GM23338 (cell line): ENCODE data around the gene TACC3. TPM values are rescaled to one million over a fixed set of nuclear protein-coding genes. Genes with fewer than 3 reads are reported as not detected.

Source experiments
- ATAC-seq: fragments of 200-7000 bp; cut with Tn5 transposase; 3 replicates; pipeline ENCODE4 v1.9.1; 2020
- DNase-seq: peaks from one replicate; pipeline ENCODE4 v3.0.0-alpha.2; 2015; ENCODE audit warnings: low spot score
- H2AFZ ChIP-seq: fragments of 200-600 bp; sonication (generic); 2 replicates; pipeline ENCODE4 v1.8.0; 2016; ENCODE audit warnings: antibody characterized with exemption, mild to moderate bottlenecking, moderate library complexity
- H3F3A ChIP-seq: fragments of 200-600 bp; sonication (generic); replicated peaks from 2 replicates; pipeline ENCODE4 v1.8.0; 2017; ENCODE audit warnings: antibody characterized with exemption, mixed run types, low read depth
- H3K27ac ChIP-seq: fragments of 200-600 bp; sonication (generic); 2 replicates; pipeline ENCODE4 v1.6.1; 2016; ENCODE audit warnings: low read depth
- H3K27me3 ChIP-seq: fragments of 200-600 bp; sonication (generic); 2 replicates; pipeline ENCODE4 v1.8.0; 2016; ENCODE audit warnings: mild to moderate bottlenecking, mixed run types, moderate library complexity; ENCODE audit not compliant: insufficient read depth
- H3K36me3 ChIP-seq: fragments of 200-600 bp; sonication (generic); 2 replicates; pipeline ENCODE4 v1.8.0; 2016; ENCODE audit warnings: mild to moderate bottlenecking; ENCODE audit not compliant: insufficient read depth
- H3K4me1 ChIP-seq: fragments of 200-600 bp; sonication (generic); 2 replicates; pipeline ENCODE4 v1.8.0; 2016; ENCODE audit warnings: mild to moderate bottlenecking, moderate library complexity; ENCODE audit not compliant: insufficient read depth
- H3K4me2 ChIP-seq: fragments of 200-600 bp; sonication (generic); 2 replicates; pipeline ENCODE4 v1.7.1; 2017; ENCODE audit warnings: mixed run types
- H3K4me3 ChIP-seq: fragments of 200-600 bp; sonication (generic); 2 replicates; pipeline ENCODE4 v1.6.1; 2016; ENCODE audit warnings: mixed run types
- H3K79me2 ChIP-seq: fragments of 200-600 bp; sonication (generic); replicated peaks from 2 replicates; pipeline ENCODE4 v1.8.0; 2017; ENCODE audit warnings: mild to moderate bottlenecking; ENCODE audit not compliant: insufficient read depth
- H3K9me2 ChIP-seq: fragments of 200-600 bp; sonication (generic); 2 replicates; pipeline ENCODE4 v1.8.0; 2017; ENCODE audit not compliant: insufficient read depth
- H4K20me1 ChIP-seq: fragments of 200-600 bp; sonication (generic); replicated peaks from 2 replicates; pipeline ENCODE4 v1.8.0; 2017; ENCODE audit warnings: mild to moderate bottlenecking; ENCODE audit not compliant: insufficient read depth
- H3K27ac Mint-ChIP-seq: 2 replicates; pipeline ENCODE4 v1.8.0; 2020; ENCODE audit warnings: inconsistent platforms, mild to moderate bottlenecking, moderate library complexity, mixed read lengths
- H3K27me3 Mint-ChIP-seq: 3 replicates; pipeline ENCODE4 v1.8.0; 2022; ENCODE audit warnings: low read depth, mild to moderate bottlenecking, moderate library complexity, mixed read lengths, inconsistent platforms; ENCODE audit not compliant: insufficient read depth, poor library complexity
- H3K36me3 Mint-ChIP-seq: 3 replicates; pipeline ENCODE4 v1.8.0; 2021; ENCODE audit warnings: low read depth, mild to moderate bottlenecking, inconsistent platforms, moderate library complexity, mixed read lengths
- H3K4me1 Mint-ChIP-seq: 3 replicates; pipeline ENCODE4 v1.8.0; 2020; ENCODE audit warnings: mild to moderate bottlenecking, inconsistent platforms, mixed read lengths
- H3K4me3 Mint-ChIP-seq: 3 replicates; pipeline ENCODE4 v1.8.0; 2021; ENCODE audit warnings: moderate library complexity, mild to moderate bottlenecking, inconsistent platforms, mixed read lengths
- H3K9me3 Mint-ChIP-seq: 3 replicates; pipeline ENCODE4 v1.8.0; 2020; ENCODE audit warnings: moderate library complexity, mild to moderate bottlenecking, inconsistent platforms, mixed read lengths
- CREB1 ChIP-seq: fragments of 250-450 bp; sonication (Bioruptor Pico); IDR thresholded peaks from 2 replicates; pipeline ENCODE4 v1.5.0; 2020; ENCODE audit warnings: low read depth, mild to moderate bottlenecking, moderate library complexity
- EZH2 ChIP-seq: fragments of 200-600 bp; sonication (generic); IDR thresholded peaks from one replicate; pipeline ENCODE4 v1.8.0; 2017; ENCODE audit warnings: antibody characterized with exemption, mild to moderate bottlenecking, low read depth; ENCODE audit not compliant: unreplicated experiment
- EZH2phosphoT487 ChIP-seq: fragments of 200-600 bp; sonication (generic); IDR thresholded peaks from one replicate; pipeline ENCODE4 v1.8.1; 2018; ENCODE audit warnings: antibody characterized with exemption; ENCODE audit not compliant: unreplicated experiment
- JUNB ChIP-seq: IDR thresholded peaks from one replicate; pipeline ENCODE4 v1.6.1; 2016; ENCODE audit warnings: antibody characterized with exemption; ENCODE audit not compliant: unreplicated experiment
- NANOG ChIP-seq: IDR thresholded peaks from 2 replicates; pipeline ENCODE4 v1.6.1; 2016; ENCODE audit warnings: antibody characterized with exemption, borderline replicate concordance
- POLR2AphosphoS5 ChIP-seq: IDR thresholded peaks from 2 replicates; pipeline ENCODE4 v1.6.1; 2016; ENCODE audit warnings: antibody characterized with exemption, low read depth
- STAT1 ChIP-seq: IDR thresholded peaks from one replicate; pipeline ENCODE4 v1.6.1; 2016; ENCODE audit warnings: antibody characterized with exemption; ENCODE audit not compliant: unreplicated experiment
- ZNF114 ChIP-seq: fragments of 250-450 bp; sonication (Bioruptor Pico); IDR thresholded peaks from 2 replicates; pipeline ENCODE4 v1.5.0; 2020; ENCODE audit warnings: mild to moderate bottlenecking, moderate library complexity
- ZNF331 ChIP-seq: fragments of 250-450 bp; sonication (Bioruptor Pico); IDR thresholded peaks from 2 replicates; pipeline ENCODE4 v1.5.0; 2020; ENCODE audit warnings: low read depth, mild to moderate bottlenecking, moderate library complexity
- polyA plus RNA-seq: library from polyadenylated mRNA; unstranded; fragments of >200 nt; fragmentation: Nextera tagmentation; extraction: Ambion mirVana; gene quantifications from 2 replicates; pipeline ENCODE4 v1.2.1, GENCODE V29; 2016
- total RNA-seq: library from RNA; depleted of rRNA; stranded (reverse); fragments of >200 nt; shearing (Covaris generic); gene quantifications from 2 replicates; pipeline ENCODE4 v1.2.3, GENCODE V29; 2014
- TF ChIP-seq, protein P1 (sequence below): fragments of 250-450 bp; sonication (Bioruptor Pico); IDR thresholded peaks from 2 replicates; pipeline ENCODE4 v1.5.0; 2020; ENCODE audit warnings: mild to moderate bottlenecking, moderate library complexity
- TF ChIP-seq, protein P2 (sequence below), 2 experiments: fragments of 200-600 bp in 1 of 2; sonication (generic) in 1 of 2; conservative IDR thresholded peaks; 2 replicates each; pipeline versions ENCODE4 v1.5.1 to v1.6.1; 2016 to 2017; ENCODE audit warnings: antibody characterized with exemption in 2 of 2, low read depth in 2 of 2, mild to moderate bottlenecking in 2 of 2, moderate library complexity in 1 of 2
- TF ChIP-seq, protein P3 (sequence below): IDR thresholded peaks from one replicate; pipeline ENCODE4 v1.6.1; 2018; ENCODE audit warnings: antibody characterized with exemption; ENCODE audit not compliant: unreplicated experiment
- TF ChIP-seq, protein P4 (sequence below): IDR thresholded peaks from 2 replicates; pipeline ENCODE4 v1.6.1; 2016; ENCODE audit warnings: antibody characterized with exemption

The TACC3 gene
- total and polyA plus RNA-seq, 2 experiments from 2014 or later, result 120 TPM

DNA sequence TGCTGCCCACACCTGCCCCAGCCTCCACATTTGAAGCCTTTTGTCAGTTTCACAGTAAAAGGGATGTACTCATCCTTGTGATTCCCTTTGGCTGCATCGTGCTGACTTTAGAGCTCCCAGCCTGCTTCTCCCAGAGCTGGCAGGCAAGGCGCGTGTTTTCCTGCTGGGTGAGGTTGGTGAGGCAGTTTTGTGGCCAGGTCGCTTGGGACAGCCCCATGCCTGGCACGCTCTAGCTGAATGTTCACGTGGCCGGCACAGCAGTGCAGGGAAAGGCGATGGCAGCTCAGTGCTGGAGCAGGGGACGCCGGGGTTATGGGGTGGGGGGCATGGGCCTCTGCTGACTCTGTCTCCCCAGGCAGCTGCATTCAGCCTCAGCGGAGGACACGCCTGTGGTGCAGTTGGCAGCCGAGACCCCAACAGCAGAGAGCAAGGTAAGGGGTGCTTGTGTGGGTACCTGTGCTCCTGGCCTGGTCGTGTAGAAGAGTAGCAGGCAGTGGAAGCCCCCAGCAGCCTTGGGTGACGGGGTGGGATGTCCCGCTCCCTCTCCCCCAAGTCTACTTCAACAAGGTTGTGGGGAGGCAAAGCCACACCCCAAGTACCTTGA lies 9.3 kb downstream of the TACC3 start:
- Mint-ChIP-seq H3K36me3 (peaks cover 96% of the 10 kb centered on the region), H3K4me3 (no peak overlapping the region), H3K4me1 (peaks cover 4% of the 10 kb centered on the region), H3K9me3 (peaks cover under 1% of the 10 kb centered on the region; the same call in 1 of the 3 replicates), H3K27ac (no peak overlapping the region), H3K27me3 (peaks cover 11% of the 10 kb centered on the region)
- H3K36me3 ChIP-seq, result peaks cover 78% of the 10 kb centered on the region
- no peak overlapping the region for H3K27ac ChIP-seq
- peaks cover 30% of the 10 kb centered on the region for H4K20me1 ChIP-seq
- no peak for ATAC-seq
- no peaks in the 10 kb centered on the region for H3K27me3 ChIP-seq
- no peak overlapping the region for H3K4me3 ChIP-seq
- TF ChIP-seq STAT1 (no peak), POLR2AphosphoS5 (no peak), NANOG (no peak), ZNF114 (no peak), JUNB (no peak), ZNF331 (CRISPR knock-in tag) (no peak), EZH2phosphoT487 (no peak), CREB1 (CRISPR knock-in tag) (no peak), EZH2 (no peak)
- TF ChIP-seq, protein P1, sequence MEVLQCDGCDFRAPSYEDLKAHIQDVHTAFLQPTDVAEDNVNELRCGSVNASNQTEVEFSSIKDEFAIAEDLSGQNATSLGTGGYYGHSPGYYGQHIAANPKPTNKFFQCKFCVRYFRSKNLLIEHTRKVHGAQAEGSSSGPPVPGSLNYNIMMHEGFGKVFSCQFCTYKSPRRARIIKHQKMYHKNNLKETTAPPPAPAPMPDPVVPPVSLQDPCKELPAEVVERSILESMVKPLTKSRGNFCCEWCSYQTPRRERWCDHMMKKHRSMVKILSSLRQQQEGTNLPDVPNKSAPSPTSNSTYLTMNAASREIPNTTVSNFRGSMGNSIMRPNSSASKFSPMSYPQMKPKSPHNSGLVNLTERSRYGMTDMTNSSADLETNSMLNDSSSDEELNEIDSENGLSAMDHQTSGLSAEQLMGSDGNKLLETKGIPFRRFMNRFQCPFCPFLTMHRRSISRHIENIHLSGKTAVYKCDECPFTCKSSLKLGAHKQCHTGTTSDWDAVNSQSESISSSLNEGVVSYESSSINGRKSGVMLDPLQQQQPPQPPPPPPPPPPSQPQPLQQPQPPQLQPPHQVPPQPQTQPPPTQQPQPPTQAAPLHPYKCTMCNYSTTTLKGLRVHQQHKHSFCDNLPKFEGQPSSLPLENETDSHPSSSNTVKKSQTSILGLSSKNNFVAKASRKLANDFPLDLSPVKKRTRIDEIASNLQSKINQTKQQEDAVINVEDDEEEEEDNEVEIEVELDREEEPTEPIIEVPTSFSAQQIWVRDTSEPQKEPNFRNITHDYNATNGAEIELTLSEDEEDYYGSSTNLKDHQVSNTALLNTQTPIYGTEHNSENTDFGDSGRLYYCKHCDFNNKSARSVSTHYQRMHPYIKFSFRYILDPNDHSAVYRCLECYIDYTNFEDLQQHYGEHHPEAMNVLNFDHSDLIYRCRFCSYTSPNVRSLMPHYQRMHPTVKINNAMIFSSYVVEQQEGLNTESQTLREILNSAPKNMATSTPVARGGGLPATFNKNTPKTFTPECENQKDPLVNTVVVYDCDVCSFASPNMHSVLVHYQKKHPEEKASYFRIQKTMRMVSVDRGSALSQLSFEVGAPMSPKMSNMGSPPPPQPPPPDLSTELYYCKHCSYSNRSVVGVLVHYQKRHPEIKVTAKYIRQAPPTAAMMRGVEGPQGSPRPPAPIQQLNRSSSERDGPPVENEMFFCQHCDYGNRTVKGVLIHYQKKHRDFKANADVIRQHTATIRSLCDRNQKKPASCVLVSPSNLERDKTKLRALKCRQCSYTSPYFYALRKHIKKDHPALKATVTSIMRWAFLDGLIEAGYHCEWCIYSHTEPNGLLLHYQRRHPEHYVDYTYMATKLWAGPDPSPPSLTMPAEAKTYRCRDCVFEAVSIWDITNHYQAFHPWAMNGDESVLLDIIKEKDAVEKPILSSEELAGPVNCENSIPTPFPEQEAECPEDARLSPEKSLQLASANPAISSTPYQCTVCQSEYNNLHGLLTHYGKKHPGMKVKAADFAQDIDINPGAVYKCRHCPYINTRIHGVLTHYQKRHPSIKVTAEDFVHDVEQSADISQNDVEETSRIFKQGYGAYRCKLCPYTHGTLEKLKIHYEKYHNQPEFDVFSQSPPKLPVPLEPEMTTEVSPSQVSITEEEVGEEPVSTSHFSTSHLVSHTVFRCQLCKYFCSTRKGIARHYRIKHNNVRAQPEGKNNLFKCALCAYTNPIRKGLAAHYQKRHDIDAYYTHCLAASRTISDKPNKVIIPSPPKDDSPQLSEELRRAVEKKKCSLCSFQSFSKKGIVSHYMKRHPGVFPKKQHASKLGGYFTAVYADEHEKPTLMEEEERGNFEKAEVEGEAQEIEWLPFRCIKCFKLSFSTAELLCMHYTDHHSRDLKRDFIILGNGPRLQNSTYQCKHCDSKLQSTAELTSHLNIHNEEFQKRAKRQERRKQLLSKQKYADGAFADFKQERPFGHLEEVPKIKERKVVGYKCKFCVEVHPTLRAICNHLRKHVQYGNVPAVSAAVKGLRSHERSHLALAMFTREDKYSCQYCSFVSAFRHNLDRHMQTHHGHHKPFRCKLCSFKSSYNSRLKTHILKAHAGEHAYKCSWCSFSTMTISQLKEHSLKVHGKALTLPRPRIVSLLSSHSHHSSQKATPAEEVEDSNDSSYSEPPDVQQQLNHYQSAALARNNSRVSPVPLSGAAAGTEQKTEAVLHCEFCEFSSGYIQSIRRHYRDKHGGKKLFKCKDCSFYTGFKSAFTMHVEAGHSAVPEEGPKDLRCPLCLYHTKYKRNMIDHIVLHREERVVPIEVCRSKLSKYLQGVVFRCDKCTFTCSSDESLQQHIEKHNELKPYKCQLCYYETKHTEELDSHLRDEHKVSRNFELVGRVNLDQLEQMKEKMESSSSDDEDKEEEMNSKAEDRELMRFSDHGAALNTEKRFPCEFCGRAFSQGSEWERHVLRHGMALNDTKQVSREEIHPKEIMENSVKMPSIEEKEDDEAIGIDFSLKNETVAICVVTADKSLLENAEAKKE, result no peak
- TF ChIP-seq, protein P2, sequence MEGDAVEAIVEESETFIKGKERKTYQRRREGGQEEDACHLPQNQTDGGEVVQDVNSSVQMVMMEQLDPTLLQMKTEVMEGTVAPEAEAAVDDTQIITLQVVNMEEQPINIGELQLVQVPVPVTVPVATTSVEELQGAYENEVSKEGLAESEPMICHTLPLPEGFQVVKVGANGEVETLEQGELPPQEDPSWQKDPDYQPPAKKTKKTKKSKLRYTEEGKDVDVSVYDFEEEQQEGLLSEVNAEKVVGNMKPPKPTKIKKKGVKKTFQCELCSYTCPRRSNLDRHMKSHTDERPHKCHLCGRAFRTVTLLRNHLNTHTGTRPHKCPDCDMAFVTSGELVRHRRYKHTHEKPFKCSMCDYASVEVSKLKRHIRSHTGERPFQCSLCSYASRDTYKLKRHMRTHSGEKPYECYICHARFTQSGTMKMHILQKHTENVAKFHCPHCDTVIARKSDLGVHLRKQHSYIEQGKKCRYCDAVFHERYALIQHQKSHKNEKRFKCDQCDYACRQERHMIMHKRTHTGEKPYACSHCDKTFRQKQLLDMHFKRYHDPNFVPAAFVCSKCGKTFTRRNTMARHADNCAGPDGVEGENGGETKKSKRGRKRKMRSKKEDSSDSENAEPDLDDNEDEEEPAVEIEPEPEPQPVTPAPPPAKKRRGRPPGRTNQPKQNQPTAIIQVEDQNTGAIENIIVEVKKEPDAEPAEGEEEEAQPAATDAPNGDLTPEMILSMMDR (conservative IDR thresholded peaks at IDR 0.05; ENCODE audit: low read depth in 2 of 2), result no peak
- TF ChIP-seq, protein P3, sequence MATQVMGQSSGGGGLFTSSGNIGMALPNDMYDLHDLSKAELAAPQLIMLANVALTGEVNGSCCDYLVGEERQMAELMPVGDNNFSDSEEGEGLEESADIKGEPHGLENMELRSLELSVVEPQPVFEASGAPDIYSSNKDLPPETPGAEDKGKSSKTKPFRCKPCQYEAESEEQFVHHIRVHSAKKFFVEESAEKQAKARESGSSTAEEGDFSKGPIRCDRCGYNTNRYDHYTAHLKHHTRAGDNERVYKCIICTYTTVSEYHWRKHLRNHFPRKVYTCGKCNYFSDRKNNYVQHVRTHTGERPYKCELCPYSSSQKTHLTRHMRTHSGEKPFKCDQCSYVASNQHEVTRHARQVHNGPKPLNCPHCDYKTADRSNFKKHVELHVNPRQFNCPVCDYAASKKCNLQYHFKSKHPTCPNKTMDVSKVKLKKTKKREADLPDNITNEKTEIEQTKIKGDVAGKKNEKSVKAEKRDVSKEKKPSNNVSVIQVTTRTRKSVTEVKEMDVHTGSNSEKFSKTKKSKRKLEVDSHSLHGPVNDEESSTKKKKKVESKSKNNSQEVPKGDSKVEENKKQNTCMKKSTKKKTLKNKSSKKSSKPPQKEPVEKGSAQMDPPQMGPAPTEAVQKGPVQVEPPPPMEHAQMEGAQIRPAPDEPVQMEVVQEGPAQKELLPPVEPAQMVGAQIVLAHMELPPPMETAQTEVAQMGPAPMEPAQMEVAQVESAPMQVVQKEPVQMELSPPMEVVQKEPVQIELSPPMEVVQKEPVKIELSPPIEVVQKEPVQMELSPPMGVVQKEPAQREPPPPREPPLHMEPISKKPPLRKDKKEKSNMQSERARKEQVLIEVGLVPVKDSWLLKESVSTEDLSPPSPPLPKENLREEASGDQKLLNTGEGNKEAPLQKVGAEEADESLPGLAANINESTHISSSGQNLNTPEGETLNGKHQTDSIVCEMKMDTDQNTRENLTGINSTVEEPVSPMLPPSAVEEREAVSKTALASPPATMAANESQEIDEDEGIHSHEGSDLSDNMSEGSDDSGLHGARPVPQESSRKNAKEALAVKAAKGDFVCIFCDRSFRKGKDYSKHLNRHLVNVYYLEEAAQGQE, result no peak
- TF ChIP-seq, protein P4, sequence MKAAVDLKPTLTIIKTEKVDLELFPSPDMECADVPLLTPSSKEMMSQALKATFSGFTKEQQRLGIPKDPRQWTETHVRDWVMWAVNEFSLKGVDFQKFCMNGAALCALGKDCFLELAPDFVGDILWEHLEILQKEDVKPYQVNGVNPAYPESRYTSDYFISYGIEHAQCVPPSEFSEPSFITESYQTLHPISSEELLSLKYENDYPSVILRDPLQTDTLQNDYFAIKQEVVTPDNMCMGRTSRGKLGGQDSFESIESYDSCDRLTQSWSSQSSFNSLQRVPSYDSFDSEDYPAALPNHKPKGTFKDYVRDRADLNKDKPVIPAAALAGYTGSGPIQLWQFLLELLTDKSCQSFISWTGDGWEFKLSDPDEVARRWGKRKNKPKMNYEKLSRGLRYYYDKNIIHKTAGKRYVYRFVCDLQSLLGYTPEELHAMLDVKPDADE, result no peak
- H3K9me2 ChIP-seq, result no peaks in the 10 kb centered on the region
- no peak for DNase-seq
- H3K4me1 ChIP-seq, result no peaks in the 10 kb centered on the region
- H3K79me2 ChIP-seq, result peaks cover 52% of the 10 kb centered on the region
- no peak overlapping the region for H2AFZ ChIP-seq
- no peak overlapping the region for H3K4me2 ChIP-seq
- peaks cover 18% of the 10 kb centered on the region for H3F3A ChIP-seq
